GM18951 (cell line): ENCODE results near the gene TENM3.

Source experiments
- POLR2A ChIP-seq: IDR thresholded peaks from 4 replicates; pipeline ENCODE4 v1.6.1; 2011; ENCODE audit warnings: mild to moderate bottlenecking; ENCODE audit not compliant: insufficient read length, insufficient read depth; ENCODE audit errors: extremely low read depth
- in situ Hi-C: fragments of 300-500 bp; cut with MboI; formaldehyde crosslinking; loops from one replicate; pipeline ENCODE4 v1.12.0; 2022; ENCODE audit warnings: low sequenced_read_pairs, mixed read lengths, inconsistent platforms; ENCODE audit not compliant: unreplicated experiment

Gene TENM3

GRCh38 chr4:182554736-182555135, 311.5 kb downstream of the TENM3 start:
- in situ Hi-C loops = no loop called here
- TF ChIP-seq POLR2A = no peak

- in situ Hi-C loops = no loop called here
- no peak for TF ChIP-seq POLR2A
Measured at GRCh38 chr4:182555997-182556418, 312.8 kb downstream of the TENM3 start.

- in situ Hi-C loops = no loop called here
- no peak for TF ChIP-seq POLR2A
Measured at GRCh38 chr4:182556580-182556979, 313.4 kb downstream of the TENM3 start.

GRCh38 chr4:182560358-182560757, 317.2 kb downstream of the TENM3 start:
- TF ChIP-seq POLR2A = no peak
- in situ Hi-C loops = no loop called here

GRCh38 chr4:182562350-182562749, 319.1 kb downstream of the TENM3 start:
- in situ Hi-C loops = no loop called here
- no peak for TF ChIP-seq POLR2A

- in situ Hi-C loops = no loop called here
- no peak for TF ChIP-seq POLR2A
Measured at GRCh38 chr4:182564724-182565369, 321.6 kb downstream of the TENM3 start.

- no peak for TF ChIP-seq POLR2A
- in situ Hi-C loops = no loop called here
Measured at GRCh38 chr4:182567119-182567518, 323.9 kb downstream of the TENM3 start.

GRCh38 chr4:182569561-182569960, 326.4 kb downstream of the TENM3 start:
- in situ Hi-C loops = no loop called here
- TF ChIP-seq POLR2A = no peak

GRCh38 chr4:182574706-182575105, 331.5 kb downstream of the TENM3 start:
- TF ChIP-seq POLR2A = no peak
- in situ Hi-C loops = no loop called here

- TF ChIP-seq POLR2A = no peak
- in situ Hi-C loops = no loop called here
Measured at GRCh38 chr4:182575225-182575624, 332.0 kb downstream of the TENM3 start.

GRCh38 chr4:182576601-182577289, 333.5 kb downstream of the TENM3 start:
- no peak for TF ChIP-seq POLR2A
- in situ Hi-C loops = no loop called here

GRCh38 chr4:182577411-182577810, 334.2 kb downstream of the TENM3 start:
- in situ Hi-C loops = no loop called here
- TF ChIP-seq POLR2A = no peak

- in situ Hi-C loops = no loop called here
- no peak for TF ChIP-seq POLR2A
Measured at GRCh38 chr4:182578402-182578801, 335.2 kb downstream of the TENM3 start.

GRCh38 chr4:182582245-182582644, 339.0 kb downstream of the TENM3 start:
- in situ Hi-C loops = no loop called here
- no peak for TF ChIP-seq POLR2A
